ENCODE results near the gene CYSLTR2.
"Not testable (repeated sequence)": the region's sequence is repeated elsewhere in the genome, so short reads cannot be mapped to it uniquely, and the experiment has no call there.

The CYSLTR2 gene

DNA sequence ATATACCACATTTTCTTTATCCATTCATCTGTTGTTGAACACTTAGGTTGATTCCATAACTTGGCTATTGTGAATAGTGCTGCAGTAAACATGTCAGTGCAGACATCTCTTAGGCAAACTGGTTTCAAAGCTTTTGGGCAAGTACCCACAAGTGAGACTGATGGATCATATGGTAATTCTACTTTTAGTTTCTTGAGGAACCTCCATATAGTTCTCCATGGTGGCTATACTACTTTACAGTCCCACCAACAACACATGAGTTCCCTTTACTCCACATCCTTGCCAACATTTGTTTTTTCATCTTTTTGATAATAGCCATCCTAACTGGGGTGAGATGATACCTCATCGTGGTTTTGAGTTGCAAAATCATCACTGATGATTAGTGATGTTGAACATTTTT, 8.5 kb downstream of the CYSLTR2 start:
- no peaks in the 10 kb centered on the region for H3K27me3 ChIP-seq (ENCODE audit: insufficient read depth, poor library complexity, severe bottlenecking)
- H3K9me3 ChIP-seq (ENCODE audit: severe bottlenecking) = no peaks in the 10 kb centered on the region
- TF ChIP-seq, protein P1, sequence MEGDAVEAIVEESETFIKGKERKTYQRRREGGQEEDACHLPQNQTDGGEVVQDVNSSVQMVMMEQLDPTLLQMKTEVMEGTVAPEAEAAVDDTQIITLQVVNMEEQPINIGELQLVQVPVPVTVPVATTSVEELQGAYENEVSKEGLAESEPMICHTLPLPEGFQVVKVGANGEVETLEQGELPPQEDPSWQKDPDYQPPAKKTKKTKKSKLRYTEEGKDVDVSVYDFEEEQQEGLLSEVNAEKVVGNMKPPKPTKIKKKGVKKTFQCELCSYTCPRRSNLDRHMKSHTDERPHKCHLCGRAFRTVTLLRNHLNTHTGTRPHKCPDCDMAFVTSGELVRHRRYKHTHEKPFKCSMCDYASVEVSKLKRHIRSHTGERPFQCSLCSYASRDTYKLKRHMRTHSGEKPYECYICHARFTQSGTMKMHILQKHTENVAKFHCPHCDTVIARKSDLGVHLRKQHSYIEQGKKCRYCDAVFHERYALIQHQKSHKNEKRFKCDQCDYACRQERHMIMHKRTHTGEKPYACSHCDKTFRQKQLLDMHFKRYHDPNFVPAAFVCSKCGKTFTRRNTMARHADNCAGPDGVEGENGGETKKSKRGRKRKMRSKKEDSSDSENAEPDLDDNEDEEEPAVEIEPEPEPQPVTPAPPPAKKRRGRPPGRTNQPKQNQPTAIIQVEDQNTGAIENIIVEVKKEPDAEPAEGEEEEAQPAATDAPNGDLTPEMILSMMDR (IDR thresholded peaks at IDR 0.05; ENCODE audit: poor library complexity, severe bottlenecking) = no peak
- ATAC-seq (ENCODE audit: low read depth) (no peak), DNase-seq (ENCODE audit: low spot score) (no peak)
- no peaks in the 10 kb centered on the region for H3K36me3 ChIP-seq (ENCODE audit: low read depth)
- H3K4me3 ChIP-seq (ENCODE audit: severe bottlenecking) = no peak overlapping the region
- H3K27ac ChIP-seq (ENCODE audit: poor library complexity, severe bottlenecking) = no peak overlapping the region
- H3K4me1 ChIP-seq (ENCODE audit: insufficient read depth, poor library complexity, severe bottlenecking) = no peaks in the 10 kb centered on the region

GRCh38 chr13:48667136-48667535, 13.4 kb downstream of the CYSLTR2 start:
- H3K4me1 ChIP-seq (ENCODE audit: insufficient read depth, poor library complexity, severe bottlenecking) = no peaks in the 10 kb centered on the region
- no peaks in the 10 kb centered on the region for H3K36me3 ChIP-seq (ENCODE audit: low read depth)
- H3K9me3 ChIP-seq (ENCODE audit: severe bottlenecking) = no peaks in the 10 kb centered on the region
- H3K27ac ChIP-seq (ENCODE audit: poor library complexity, severe bottlenecking) = no peak overlapping the region
- DNase-seq (ENCODE audit: low spot score) (no peak), ATAC-seq (ENCODE audit: low read depth) (no peak)
- H3K27me3 ChIP-seq (ENCODE audit: insufficient read depth, poor library complexity, severe bottlenecking) = no peaks in the 10 kb centered on the region
- TF ChIP-seq, protein P1 (IDR thresholded peaks at IDR 0.05; ENCODE audit: poor library complexity, severe bottlenecking) = no peak
- H3K4me3 ChIP-seq (ENCODE audit: severe bottlenecking) = no peak overlapping the region

- H3K27me3 ChIP-seq (ENCODE audit: insufficient read depth, poor library complexity, severe bottlenecking); H3K36me3 ChIP-seq (ENCODE audit: low read depth); H3K4me1 ChIP-seq (ENCODE audit: insufficient read depth, poor library complexity, severe bottlenecking); H3K9me3 ChIP-seq (ENCODE audit: severe bottlenecking); H3K27ac ChIP-seq (ENCODE audit: poor library complexity, severe bottlenecking); H3K4me3 ChIP-seq (ENCODE audit: severe bottlenecking); ATAC-seq (ENCODE audit: low read depth); DNase-seq (ENCODE audit: low spot score): not testable (repeated sequence)
Measured at GRCh38 chr13:48671421-48671820, 17.7 kb downstream of the CYSLTR2 start.

DNA sequence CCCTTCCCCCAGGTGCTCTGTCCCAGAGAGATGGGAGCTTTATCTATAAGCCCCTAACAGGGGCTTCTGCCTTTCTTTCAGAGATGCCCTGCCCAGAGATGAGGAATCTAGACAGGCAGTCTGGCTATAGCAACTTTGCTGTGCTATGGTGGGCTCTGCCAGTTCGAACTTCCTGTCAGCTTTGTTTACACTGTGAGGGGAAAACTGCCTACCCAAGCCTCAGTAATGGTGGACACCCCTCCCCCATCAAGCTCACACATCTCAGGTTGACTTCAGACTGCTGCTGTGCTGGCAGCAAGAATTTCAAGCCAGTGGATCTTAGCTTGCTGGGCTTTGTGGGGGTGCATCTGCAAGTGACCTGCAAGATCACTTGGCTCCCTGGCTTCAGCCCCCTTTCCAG, 21.5 kb downstream of the CYSLTR2 start:
- Histone ChIP-seq H3K36me3 (ENCODE audit: low read depth) (no peaks in the 10 kb centered on the region), H3K4me1 (ENCODE audit: insufficient read depth, poor library complexity, severe bottlenecking) (no peaks in the 10 kb centered on the region), H3K27me3 (ENCODE audit: insufficient read depth, poor library complexity, severe bottlenecking) (no peaks in the 10 kb centered on the region), H3K27ac (ENCODE audit: poor library complexity, severe bottlenecking) (no peak overlapping the region), H3K9me3 (ENCODE audit: severe bottlenecking) (no peaks in the 10 kb centered on the region), H3K4me3 (ENCODE audit: severe bottlenecking) (no peak overlapping the region)
- ATAC-seq (ENCODE audit: low read depth) = no peak
- DNase-seq (ENCODE audit: low spot score) = no peak
- TF ChIP-seq, protein P1 (IDR thresholded peaks at IDR 0.05; ENCODE audit: poor library complexity, severe bottlenecking) = no peak

DNA sequence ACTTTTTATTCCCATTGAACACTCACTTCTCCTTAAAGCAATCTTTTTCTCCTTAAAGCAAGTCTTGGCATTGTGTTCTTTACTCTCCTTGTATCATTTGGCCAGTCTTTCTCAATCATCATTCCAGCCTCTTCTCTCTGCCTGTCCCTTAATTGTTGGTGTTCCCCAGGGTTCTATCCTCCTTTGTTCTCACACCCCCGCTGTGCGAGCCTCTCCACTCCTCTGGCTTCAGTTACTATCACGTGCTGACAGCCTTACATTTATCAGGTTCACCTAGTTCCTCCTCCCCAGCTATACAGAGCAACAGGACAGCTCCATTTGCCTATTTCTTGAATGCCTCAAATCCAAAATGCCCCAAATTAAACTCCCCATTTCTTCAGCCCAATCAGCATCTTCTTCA, 24.6 kb downstream of the CYSLTR2 start:
- H3K36me3 ChIP-seq (ENCODE audit: low read depth) = no peaks in the 10 kb centered on the region
- TF ChIP-seq, protein P1 (IDR thresholded peaks at IDR 0.05; ENCODE audit: poor library complexity, severe bottlenecking) = no peak
- no peaks in the 10 kb centered on the region for H3K4me1 ChIP-seq (ENCODE audit: insufficient read depth, poor library complexity, severe bottlenecking)
- no peak overlapping the region for H3K27ac ChIP-seq (ENCODE audit: poor library complexity, severe bottlenecking)
- DNase-seq (ENCODE audit: low spot score) = no peak
- no peaks in the 10 kb centered on the region for H3K27me3 ChIP-seq (ENCODE audit: insufficient read depth, poor library complexity, severe bottlenecking)
- no peak overlapping the region for H3K4me3 ChIP-seq (ENCODE audit: severe bottlenecking)
- no peak for ATAC-seq (ENCODE audit: low read depth)
- H3K9me3 ChIP-seq (ENCODE audit: severe bottlenecking) = no peaks in the 10 kb centered on the region
